Tibial nerve (tissue), 4 donors: ENCODE measurements around the gene FBXW7.

Experiments used
- EP300 ChIP-seq, 2 donors: sonication (generic); formaldehyde crosslinking; IDR thresholded peaks; one replicate each; pipeline ENCODE4 v1.6.1; 2017; ENCODE audit warnings: antibody characterized with exemption in 2 of 2, mild to moderate bottlenecking in 1 of 2
- POLR2A ChIP-seq, 2 donors: fragments of 450-650 bp; IDR thresholded peaks; one replicate each; pipeline ENCODE4 v1.6.1; 2017; ENCODE audit warnings: antibody characterized with exemption in 2 of 2, mild to moderate bottlenecking in 2 of 2, moderate library complexity in 2 of 2
- TF ChIP-seq, protein P1 (sequence below), 5 experiments: fragments of 200-600 bp in 3 of 5; fragments of 450-650 bp in 2 of 5; sonication (generic) in 3 of 5; IDR thresholded peaks; one replicate each; pipeline ENCODE4 v1.5.1; 2016 to 2019; ENCODE audit warnings: antibody characterized with exemption in 5 of 5, mild to moderate bottlenecking in 3 of 5, moderate library complexity in 2 of 5

DNA sequence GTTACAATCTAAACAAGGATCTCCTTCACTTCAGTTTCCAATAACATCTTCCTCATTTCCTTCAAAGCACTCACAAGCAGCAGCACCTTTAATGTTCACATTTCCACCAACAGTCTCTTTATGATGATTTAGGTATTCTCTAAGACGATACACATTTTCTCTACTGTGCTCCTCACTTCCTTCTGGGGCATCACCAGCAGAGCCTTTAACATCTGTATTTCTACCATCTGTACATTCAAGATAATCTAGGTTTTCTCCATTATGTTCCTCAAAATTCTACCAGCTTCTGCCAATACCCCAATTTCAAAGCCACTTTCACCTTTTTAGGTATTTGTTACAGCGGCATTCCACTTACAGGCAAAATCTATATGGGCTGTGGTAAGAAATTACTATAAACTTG is 80.6 kb downstream of the FBXW7 start:
- TF ChIP-seq, protein P1, sequence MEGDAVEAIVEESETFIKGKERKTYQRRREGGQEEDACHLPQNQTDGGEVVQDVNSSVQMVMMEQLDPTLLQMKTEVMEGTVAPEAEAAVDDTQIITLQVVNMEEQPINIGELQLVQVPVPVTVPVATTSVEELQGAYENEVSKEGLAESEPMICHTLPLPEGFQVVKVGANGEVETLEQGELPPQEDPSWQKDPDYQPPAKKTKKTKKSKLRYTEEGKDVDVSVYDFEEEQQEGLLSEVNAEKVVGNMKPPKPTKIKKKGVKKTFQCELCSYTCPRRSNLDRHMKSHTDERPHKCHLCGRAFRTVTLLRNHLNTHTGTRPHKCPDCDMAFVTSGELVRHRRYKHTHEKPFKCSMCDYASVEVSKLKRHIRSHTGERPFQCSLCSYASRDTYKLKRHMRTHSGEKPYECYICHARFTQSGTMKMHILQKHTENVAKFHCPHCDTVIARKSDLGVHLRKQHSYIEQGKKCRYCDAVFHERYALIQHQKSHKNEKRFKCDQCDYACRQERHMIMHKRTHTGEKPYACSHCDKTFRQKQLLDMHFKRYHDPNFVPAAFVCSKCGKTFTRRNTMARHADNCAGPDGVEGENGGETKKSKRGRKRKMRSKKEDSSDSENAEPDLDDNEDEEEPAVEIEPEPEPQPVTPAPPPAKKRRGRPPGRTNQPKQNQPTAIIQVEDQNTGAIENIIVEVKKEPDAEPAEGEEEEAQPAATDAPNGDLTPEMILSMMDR (IDR thresholded peaks at IDR 0.05), result no peak
- no peak for TF ChIP-seq EP300 (IDR thresholded peaks at IDR 0.05)
- no peak for TF ChIP-seq POLR2A (IDR thresholded peaks at IDR 0.05)
